Stimulated activated CD8-positive, alpha-beta memory T cell treated with anti-CD3 and anti-CD28 coated beads, Interleukin-4, amount 100 ng/mL, for 48 hours (primary cell): ENCODE data around the gene TRIM8.
A peak's percentile ranks its signal among the peaks of the same experiment; 100 is the strongest.

Source experiments
- DNase-seq: peaks from one replicate; pipeline ENCODE4 v3.0.0-alpha.2; 2020

Gene TRIM8

DNA sequence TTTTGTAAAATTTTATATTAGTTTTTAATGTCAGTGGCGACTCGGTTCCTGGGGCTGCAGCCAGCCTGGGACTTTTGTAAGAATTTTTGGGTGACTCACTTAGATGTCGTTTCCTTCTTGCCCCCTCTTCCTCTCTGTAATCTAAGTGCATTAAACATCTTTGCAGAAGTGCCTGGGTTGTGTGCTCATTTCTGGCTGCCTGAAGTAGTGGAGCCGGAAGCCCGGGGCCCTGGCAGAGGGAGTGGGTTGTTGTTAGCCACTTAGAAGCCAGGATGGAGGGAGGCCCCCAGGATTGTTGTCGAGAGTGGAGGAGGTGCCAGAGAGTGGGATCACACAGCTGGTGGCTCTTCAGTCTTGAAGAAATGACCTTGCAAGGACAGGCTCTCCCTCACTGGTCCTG lies 11.0 kb upstream of the TRIM8 start:
- peak; percentile 57 for DNase-seq

DNA sequence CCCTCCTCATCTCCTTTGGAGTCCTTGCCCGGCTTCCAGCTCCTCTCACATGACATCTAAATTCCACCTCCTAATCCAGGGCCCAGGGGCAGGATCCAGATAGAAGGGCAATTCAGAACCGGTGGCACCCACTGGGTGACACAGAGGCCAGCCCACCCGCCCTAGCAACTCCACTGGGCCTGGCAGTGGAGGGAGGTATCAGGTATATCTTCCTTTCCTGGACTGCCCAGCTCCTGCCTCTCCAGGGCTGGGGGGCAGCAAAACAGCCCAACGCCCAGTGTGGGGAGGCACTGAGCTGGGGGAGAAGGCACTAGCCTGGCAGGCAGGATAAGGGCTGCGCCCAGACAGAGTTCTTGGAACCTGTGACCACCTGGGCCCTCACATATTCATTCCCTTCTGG lies 10.4 kb upstream of the TRIM8 start:
- DNase-seq, result no peak

DNA sequence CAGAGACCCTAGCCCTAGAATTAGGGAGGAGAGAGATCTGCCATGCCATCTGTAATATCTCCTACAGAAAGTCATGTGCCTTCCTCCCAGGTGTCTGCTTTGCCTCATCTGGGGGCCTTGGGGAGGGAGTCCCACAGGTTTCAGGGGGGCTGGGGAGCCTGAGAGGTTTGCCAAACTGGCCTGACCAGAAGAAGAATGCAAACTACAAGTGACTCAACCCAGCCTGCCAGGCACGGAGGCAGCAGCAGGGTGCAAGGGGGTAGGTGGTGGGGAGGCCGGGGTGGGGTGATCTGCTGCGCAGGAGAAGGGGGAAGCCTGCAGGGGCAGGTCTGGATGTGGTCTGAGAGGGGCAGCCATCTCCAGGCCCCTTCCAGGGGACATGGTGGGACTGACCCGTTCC lies 9.6 kb upstream of the TRIM8 start:
- DNase-seq, result no peak

DNA sequence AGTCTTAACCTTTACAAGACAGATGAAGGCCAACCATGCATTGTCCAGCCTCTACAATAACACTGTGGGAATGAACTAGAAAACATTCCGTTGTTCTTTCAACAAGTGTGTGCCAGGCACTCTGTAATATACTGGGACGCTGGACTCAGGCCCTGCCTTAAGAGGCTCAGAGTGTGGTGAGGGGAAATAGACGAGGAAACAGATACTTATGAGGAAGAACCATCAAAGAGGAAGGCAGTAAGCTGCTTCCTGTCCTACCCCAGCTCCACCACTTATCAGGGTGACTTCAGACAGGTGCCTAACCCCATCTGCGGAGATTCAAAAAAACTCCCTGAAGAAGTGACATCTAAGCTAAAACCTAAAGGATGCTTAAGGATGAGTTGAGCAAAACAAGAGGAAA lies 8.9 kb upstream of the TRIM8 start:
- DNase-seq, result no peak

GRCh38 chr10:102639537-102639936 lies 4.7 kb upstream of the TRIM8 start:
- no peak for DNase-seq

- no peak for DNase-seq
Measured at GRCh38 chr10:102641402-102641801, 2.9 kb upstream of the TRIM8 start.

GRCh38 chr10:102641880-102642735 lies 2.2 kb upstream of the TRIM8 start:
- DNase-seq, result peak; percentile 98

DNA sequence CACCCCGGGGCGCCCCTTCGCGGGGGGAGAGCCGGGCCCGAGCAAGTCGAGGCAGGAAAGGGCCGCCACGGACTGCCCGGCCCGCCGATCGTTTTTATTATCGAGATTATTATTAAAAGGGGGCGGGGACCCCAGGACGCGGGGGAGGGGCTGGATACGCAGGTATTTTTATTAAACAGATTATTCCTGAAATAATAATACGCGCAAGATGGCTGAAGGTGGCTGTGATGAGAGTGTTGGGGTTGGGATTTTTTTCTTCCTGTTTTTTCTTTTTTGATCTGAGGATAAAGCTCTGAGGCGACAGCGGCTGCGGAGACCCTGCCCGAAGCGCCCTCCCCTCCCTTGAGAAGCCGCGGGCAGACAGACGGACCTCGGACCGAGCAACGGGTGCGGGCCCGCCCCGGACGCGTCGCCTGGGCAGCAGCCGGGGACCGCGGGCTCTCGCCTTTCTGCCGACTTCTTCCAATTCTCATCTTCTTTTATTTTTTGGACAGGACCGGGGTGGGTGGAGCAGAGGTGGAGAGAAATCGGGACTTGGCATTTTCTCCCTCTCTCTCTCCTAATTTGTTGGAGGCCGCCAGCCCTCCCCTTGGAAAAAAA lies 1.4 kb upstream of the TRIM8 start:
- peak; percentile 62 for DNase-seq

GRCh38 chr10:102643336-102644065 lies 778 bp upstream of the TRIM8 start:
- DNase-seq, result no peak

DNA sequence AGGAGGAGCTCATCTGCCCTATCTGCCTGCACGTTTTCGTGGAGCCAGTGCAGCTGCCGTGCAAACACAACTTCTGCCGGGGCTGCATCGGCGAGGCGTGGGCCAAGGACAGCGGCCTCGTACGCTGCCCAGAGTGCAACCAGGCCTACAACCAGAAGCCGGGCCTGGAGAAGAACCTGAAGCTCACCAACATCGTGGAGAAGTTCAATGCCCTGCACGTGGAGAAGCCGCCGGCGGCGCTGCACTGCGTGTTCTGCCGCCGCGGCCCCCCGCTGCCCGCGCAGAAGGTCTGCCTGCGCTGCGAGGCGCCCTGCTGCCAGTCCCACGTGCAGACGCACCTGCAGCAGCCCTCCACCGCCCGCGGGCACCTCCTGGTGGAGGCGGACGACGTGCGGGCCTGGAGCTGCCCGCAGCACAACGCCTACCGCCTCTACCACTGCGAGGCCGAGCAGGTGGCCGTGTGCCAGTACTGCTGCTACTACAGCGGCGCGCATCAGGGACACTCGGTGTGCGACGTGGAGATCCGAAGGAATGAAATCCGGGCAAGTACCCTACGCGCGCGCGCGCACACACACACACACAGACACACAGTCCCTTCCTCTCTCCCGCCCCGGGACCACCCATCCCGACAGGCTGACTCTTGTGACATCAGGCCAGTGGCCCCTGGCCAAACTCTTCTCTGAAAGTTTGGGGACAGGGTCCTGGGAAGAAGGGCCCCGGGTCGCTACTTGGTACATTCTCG lies 538 bp downstream of the TRIM8 start:
- DNase-seq, result peak; percentile 81

DNA sequence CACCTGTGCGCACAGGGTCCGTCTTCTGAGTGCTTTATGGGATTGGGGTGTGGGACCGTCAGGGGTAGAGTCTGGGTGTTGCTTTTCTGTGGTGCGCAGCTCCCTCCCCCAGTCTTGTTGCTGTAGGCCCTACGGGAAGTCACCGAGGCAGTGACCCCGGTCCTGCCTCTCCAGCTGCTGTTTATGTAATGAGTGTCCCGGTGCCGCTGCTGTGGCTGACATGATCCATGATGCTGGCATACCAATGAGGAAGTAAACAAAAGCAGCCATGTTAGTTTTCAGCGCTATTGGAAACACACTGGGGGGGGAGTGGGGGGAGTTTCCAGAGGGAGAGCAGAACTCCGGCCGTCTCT lies 1.1 kb downstream of the TRIM8 start:
- peak; percentile 57 for DNase-seq

GRCh38 chr10:102645741-102646609 lies 1.7 kb downstream of the TRIM8 start:
- peak; percentile 84 for DNase-seq

DNA sequence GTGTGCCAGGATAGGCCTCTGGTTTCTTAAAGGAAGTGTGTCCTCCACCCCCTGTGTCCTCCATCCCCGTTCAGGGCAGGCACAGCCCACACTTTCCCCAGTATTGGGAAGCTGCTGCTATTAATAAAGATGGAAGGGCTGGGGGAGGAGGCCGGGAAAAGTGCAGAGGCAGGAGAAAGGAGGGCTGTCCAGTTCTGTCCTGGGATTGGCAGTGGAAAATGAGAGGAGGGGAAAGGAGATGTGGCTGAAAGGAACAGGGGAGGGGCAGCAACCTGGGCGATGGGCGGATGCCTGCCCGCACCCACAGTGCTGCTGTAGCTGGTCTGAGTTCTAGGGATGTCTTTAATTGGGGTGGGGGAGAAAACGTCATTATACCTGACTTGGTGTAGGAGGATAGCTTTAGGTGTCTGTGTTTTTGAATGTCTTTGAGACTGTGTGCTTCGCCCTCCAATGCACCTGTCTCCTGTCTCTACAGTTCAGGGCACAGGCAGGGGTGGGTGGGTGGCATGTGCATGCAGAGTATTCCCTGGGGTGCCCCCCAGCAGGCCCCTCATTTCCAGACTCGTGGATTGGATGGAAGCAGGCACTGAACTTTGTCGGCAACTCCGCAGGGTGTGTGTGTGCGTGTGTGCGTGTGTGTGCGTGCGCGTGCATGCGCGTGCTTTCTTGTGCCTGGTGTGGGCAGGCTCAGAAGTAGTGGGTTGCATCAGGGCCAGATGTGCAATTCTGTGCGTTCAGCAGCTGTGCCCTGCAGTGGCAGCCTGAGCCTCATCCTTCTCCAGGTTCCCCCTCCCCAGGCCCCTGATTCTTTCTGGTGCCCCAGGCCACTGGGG lies 2.5 kb downstream of the TRIM8 start:
- DNase-seq, result peak; percentile 70

GRCh38 chr10:102647443-102648268 lies 3.4 kb downstream of the TRIM8 start:
- no peak for DNase-seq

DNA sequence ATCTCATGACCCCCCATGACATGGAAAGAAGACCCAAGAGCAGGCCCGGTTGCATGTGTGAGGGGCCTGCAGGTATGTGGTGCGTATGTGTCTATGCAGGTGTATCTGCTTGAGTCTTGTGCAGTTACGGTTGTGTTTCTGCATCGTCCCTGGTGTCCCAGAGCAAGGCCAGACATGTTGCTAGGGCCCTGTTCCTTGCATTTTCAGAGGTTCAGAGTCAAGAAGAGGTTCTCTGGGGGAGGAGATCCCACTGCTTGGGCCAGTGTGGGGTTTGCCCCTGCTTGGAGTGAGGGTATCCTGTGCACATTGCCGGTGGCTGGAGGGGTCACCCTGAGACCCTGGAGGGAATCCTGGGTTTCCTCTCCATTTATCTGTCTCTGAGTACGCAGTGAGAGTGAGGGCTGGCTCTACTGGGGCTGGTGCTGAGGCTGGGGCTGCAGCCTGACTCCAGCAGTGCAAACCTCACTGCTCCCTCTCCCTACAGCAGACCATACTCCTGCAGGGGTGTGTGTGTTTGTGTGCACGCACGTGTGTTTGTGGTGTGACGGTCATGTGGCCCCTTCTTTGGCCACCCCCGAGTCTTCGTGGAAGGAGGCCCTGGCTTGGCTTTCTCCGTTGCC lies 4.1 kb downstream of the TRIM8 start:
- no peak for DNase-seq

GRCh38 chr10:102648889-102649796 lies 4.9 kb downstream of the TRIM8 start:
- DNase-seq, result peak; percentile 51

DNA sequence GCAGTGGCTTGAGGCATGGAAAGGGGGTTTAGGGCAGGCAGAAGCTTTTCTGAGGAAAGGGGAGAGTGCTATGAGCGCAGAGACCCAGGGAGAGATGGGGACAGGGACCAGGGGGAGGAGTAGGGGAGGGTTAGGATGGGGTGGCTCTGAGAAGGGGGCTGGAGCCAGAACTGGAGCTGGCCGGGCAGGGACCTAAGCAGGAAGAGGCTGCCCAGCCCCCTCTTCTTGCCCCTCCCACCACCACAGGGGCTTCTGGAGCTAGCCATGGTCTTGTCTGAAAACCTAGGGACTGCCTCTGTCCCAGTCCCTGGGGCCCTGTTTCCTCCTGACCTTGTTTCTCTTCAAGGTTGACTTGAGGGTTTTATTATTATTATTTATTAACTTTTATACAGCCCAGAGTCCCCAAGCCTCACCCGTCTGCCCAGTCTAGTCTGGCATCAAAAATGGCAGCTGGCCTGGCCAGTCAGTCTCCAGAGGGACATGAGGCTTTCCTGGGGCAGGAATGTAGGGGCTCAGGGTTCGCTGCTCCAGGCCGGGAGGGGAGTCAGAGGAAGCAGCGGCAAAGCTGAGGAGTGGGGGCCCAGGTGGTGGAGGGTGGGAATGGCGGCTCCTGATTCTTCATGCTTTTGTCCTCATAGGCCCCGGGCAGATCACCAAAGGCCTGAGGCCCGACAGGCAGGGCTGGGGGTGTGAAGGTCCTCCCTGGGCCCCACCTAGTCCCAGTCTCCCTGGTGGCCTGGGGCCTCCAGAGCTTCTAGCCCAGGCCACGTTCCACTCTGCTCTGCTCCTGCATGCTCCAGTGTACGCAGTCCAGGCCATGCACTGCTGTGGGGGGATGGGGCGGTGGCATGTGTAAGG lies 5.7 kb downstream of the TRIM8 start:
- DNase-seq, result no peak
